ENCODE results near the gene COL18A1. TPM values are rescaled to one million over a fixed set of nuclear protein-coding genes. Genes with fewer than 3 reads are reported as not detected.

Gene COL18A1
- total and polyA plus RNA-seq, 2 experiments from 2014 or later, result 97.1 to 140 TPM

GRCh38 chr21:45388011-45388521 lies 16.9 kb upstream of the COL18A1 start:
- Histone ChIP-seq H2AFZ (no peak overlapping the region), H4K20me1 (ENCODE audit: insufficient read depth, poor library complexity, severe bottlenecking) (no peaks in the 10 kb centered on the region), H3K4me3 (no peak overlapping the region), H3K4me1 (ENCODE audit: insufficient read depth) (peaks cover 6% of the 10 kb centered on the region), H3K4me2 (no peak overlapping the region), H3K9me2 (replicated peaks; ENCODE audit: insufficient read depth) (no peaks in the 10 kb centered on the region), H3K27me3 (no peaks in the 10 kb centered on the region), H3K79me2 (no peaks in the 10 kb centered on the region), H3K27ac (no peak overlapping the region), H3K36me3 (replicated peaks; ENCODE audit: insufficient read depth, low read depth) (no peaks in the 10 kb centered on the region), H3K9me3 (ENCODE audit: low read depth) (no peaks in the 10 kb centered on the region)
- DNase-seq (ENCODE audit: low spot score), result no peak
- 81% methylated on average over 7 of the region's 7 CpGs for WGBS (ENCODE audit: low lambda C conversion rate, missing lambda C conversion rate)
- no peak for TF ChIP-seq CTCF (IDR thresholded peaks at IDR 0.05; ENCODE audit: poor library complexity)
- no peak for TF ChIP-seq EZH2 (IDR thresholded peaks at IDR 0.05; ENCODE audit: borderline replicate concordance)
- no peak for TF ChIP-seq EZH2phosphoT487 (IDR thresholded peaks at IDR 0.05; ENCODE audit: low read depth, severe bottlenecking, unreplicated experiment)

- WGBS (ENCODE audit: low lambda C conversion rate, missing lambda C conversion rate), result 91% methylated on average over 19 of the region's 19 CpGs
- no peak for DNase-seq (ENCODE audit: low spot score)
- Histone ChIP-seq H2AFZ (no peak overlapping the region), H3K27ac (no peak overlapping the region), H3K9me2 (replicated peaks; ENCODE audit: insufficient read depth) (no peaks in the 10 kb centered on the region), H4K20me1 (ENCODE audit: insufficient read depth, poor library complexity, severe bottlenecking) (no peaks in the 10 kb centered on the region), H3K9me3 (ENCODE audit: low read depth) (no peaks in the 10 kb centered on the region), H3K36me3 (replicated peaks; ENCODE audit: insufficient read depth, low read depth) (no peaks in the 10 kb centered on the region), H3K4me3 (no peak overlapping the region), H3K27me3 (no peaks in the 10 kb centered on the region), H3K4me1 (ENCODE audit: insufficient read depth) (peaks cover 6% of the 10 kb centered on the region), H3K79me2 (no peaks in the 10 kb centered on the region), H3K4me2 (no peak overlapping the region)
- TF ChIP-seq EZH2phosphoT487 (IDR thresholded peaks at IDR 0.05; ENCODE audit: low read depth, severe bottlenecking, unreplicated experiment) (no peak), CTCF (IDR thresholded peaks at IDR 0.05; ENCODE audit: poor library complexity) (no peak), EZH2 (IDR thresholded peaks at IDR 0.05; ENCODE audit: borderline replicate concordance) (no peak)
Observed at GRCh38 chr21:45388611-45389296, 16.2 kb upstream of the COL18A1 start.

GRCh38 chr21:45390121-45390751 lies 14.7 kb upstream of the COL18A1 start:
- Histone ChIP-seq H2AFZ (no peak overlapping the region), H3K9me2 (replicated peaks; ENCODE audit: insufficient read depth) (no peaks in the 10 kb centered on the region), H3K36me3 (replicated peaks; ENCODE audit: insufficient read depth, low read depth) (no peaks in the 10 kb centered on the region), H3K9me3 (ENCODE audit: low read depth) (no peaks in the 10 kb centered on the region), H3K27ac (no peak overlapping the region), H3K79me2 (no peaks in the 10 kb centered on the region), H3K27me3 (no peaks in the 10 kb centered on the region), H3K4me3 (no peak overlapping the region), H3K4me1 (ENCODE audit: insufficient read depth) (peaks cover 6% of the 10 kb centered on the region), H4K20me1 (ENCODE audit: insufficient read depth, poor library complexity, severe bottlenecking) (no peaks in the 10 kb centered on the region), H3K4me2 (no peak overlapping the region)
- no peak for TF ChIP-seq CTCF (IDR thresholded peaks at IDR 0.05; ENCODE audit: poor library complexity)
- no peak for TF ChIP-seq EZH2 (IDR thresholded peaks at IDR 0.05; ENCODE audit: borderline replicate concordance)
- TF ChIP-seq EZH2phosphoT487 (IDR thresholded peaks at IDR 0.05; ENCODE audit: low read depth, severe bottlenecking, unreplicated experiment), result no peak
- 94% methylated on average over 28 of the region's 28 CpGs for WGBS (ENCODE audit: low lambda C conversion rate, missing lambda C conversion rate)
- DNase-seq (ENCODE audit: low spot score), result no peak

Measured in hepatocyte (in vitro differentiated cells).